Hair follicular keratinocyte (primary cell): ENCODE results near the gene FBXO5. TPM values are rescaled to one million over a fixed set of nuclear protein-coding genes. Genes with fewer than 3 reads are reported as not detected.

Source experiments
- total RNA-seq: library from RNA; depleted of rRNA; stranded (reverse); fragments of >200 nt; gene quantifications from 2 replicates; pipeline ENCODE4 v1.2.3, GENCODE V29; 2015

Gene FBXO5
- 6.9 and 14.4 TPM in 2 replicates for total RNA-seq

GRCh38 chr6:152982904-152983636, at the start of gene FBXO5:
Gene FBXO5 (minus strand): TSS chr6:152983041. CDS start chr6:152982959, 82 bp downstream.

GRCh38 chr6:153002613-153003365, 19.9 kb upstream of the FBXO5 start, which contains the start of gene MTRF1L:
Gene MTRF1L (minus strand): TSS chr6:153002709. CDS start chr6:153002685, 24 bp downstream.

Other genes starting within 250 kb of the FBXO5 start
- gene VIP, start 232.2 kb downstream of the FBXO5 start, total RNA-seq: not detected in 2 replicates
- gene MTRF1L, start 19.7 kb upstream of the FBXO5 start, total RNA-seq: 8.5 and 21.0 TPM in 2 replicates
- 0.34 and 0.47 TPM in 2 replicates for gene RGS17, start 148.2 kb upstream of the FBXO5 start, total RNA-seq